ENCODE data around the gene CD22.

GRCh38 chr19:35344511-35345031, 15.6 kb downstream of the CD22 start:
- no peak for TF ChIP-seq ZNF416 (tag by site-specific recombination; IDR thresholded peaks at IDR 0.05)
- no peak for TF ChIP-seq CTCF (tag by site-specific recombination; IDR thresholded peaks at IDR 0.05)
- TF ChIP-seq MZF1 (tag by site-specific recombination; IDR thresholded peaks at IDR 0.05; ENCODE audit: borderline replicate concordance) = no peak
- no peak for TF ChIP-seq PRDM4 (tag by site-specific recombination; IDR thresholded peaks at IDR 0.05)
- no peak for TF ChIP-seq SETDB1 (IDR thresholded peaks at IDR 0.05; ENCODE audit: insufficient read length, low read length)
- TF ChIP-seq ZNF660 (tag by site-specific recombination; IDR thresholded peaks at IDR 0.05) = no peak
- no peak for TF ChIP-seq TRIM28 (IDR thresholded peaks at IDR 0.05; ENCODE audit: borderline replicate concordance, low read length)
- TF ChIP-seq KLF16 (tag by site-specific recombination; IDR thresholded peaks at IDR 0.05) = no peak
- TF ChIP-seq TSHZ1 (tag by site-specific recombination; IDR thresholded peaks at IDR 0.05; ENCODE audit: borderline replicate concordance) = no peak
- TF ChIP-seq ZNF138 (tag by site-specific recombination; IDR thresholded peaks at IDR 0.05; ENCODE audit: borderline replicate concordance) = no peak
- no peak for TF ChIP-seq IKZF3 (tag by site-specific recombination; IDR thresholded peaks at IDR 0.05)
- TF ChIP-seq ZFP37 (tag by site-specific recombination; IDR thresholded peaks at IDR 0.05) = no peak
